ENCODE measurements around the gene RXRA. TPM values are rescaled to one million over a fixed set of nuclear protein-coding genes. Genes with fewer than 3 reads are reported as not detected.

The RXRA gene
- total RNA-seq, 4 donors from 2014 or later, result 27.3 to 70.5 (median 58.6) TPM

GRCh38 chr9:134291961-134292871 lies 34.0 kb upstream of the RXRA start:
- Histone ChIP-seq H3K27me3 (peaks cover 15% of the 10 kb centered on the region), H3K27ac (no peak overlapping the region), H3K9me3 (no peaks in the 10 kb centered on the region), H3K4me3 (no peak overlapping the region), H3K36me3 (no peaks in the 10 kb centered on the region), H3K4me1 (peaks cover 0 to 10% (median 0%) of the 10 kb centered on the region in 4 donors)
- DNase-seq, result no peak
- TF ChIP-seq EP300 (IDR thresholded peaks at IDR 0.05; ENCODE audit: low read depth) (no peak), POLR2AphosphoS5 (IDR thresholded peaks at IDR 0.05) (no peak), CTCF (IDR thresholded peaks at IDR 0.05) (no peak), POLR2A (IDR thresholded peaks at IDR 0.05) (no peak)
- intact Hi-C loops (cut with DNase I; ENCODE audit: low total_unique reads), result no loop called here
- in situ Hi-C loops (cut with MboI; ENCODE audit: low pct_ligation_motif_present in 1 of 4, low pct_unique_long_range_greater_than_20kb in 1 of 4, low sequenced_read_pairs in 3 of 4), result no loop called here
- WGBS, 2 donors (ENCODE audit: low coverage in 1 of 2), result 89 to 90% methylated on average over 4 to 31 of the region's 35 CpGs

- no peak for DNase-seq
- 54 to 81% methylated on average over 2 to 13 of the region's 13 CpGs for WGBS, 2 donors (ENCODE audit: low coverage in 1 of 2)
- TF ChIP-seq POLR2AphosphoS5 (IDR thresholded peaks at IDR 0.05) (no peak), CTCF (IDR thresholded peaks at IDR 0.05) (no peak), POLR2A (IDR thresholded peaks at IDR 0.05) (no peak), EP300 (IDR thresholded peaks at IDR 0.05; ENCODE audit: low read depth) (no peak)
- in situ Hi-C loops (cut with MboI; ENCODE audit: low pct_ligation_motif_present in 1 of 4, low pct_unique_long_range_greater_than_20kb in 1 of 4, low sequenced_read_pairs in 3 of 4), result no loop called here
- Histone ChIP-seq H3K27ac (no peak overlapping the region), H3K4me1 (peaks cover 0 to 10% (median 0%) of the 10 kb centered on the region in 4 donors), H3K4me3 (no peak overlapping the region), H3K27me3 (peaks cover 19% of the 10 kb centered on the region), H3K9me3 (no peaks in the 10 kb centered on the region), H3K36me3 (no peaks in the 10 kb centered on the region)
- intact Hi-C loops (cut with DNase I; ENCODE audit: low total_unique reads), result no loop called here
These were observed 33.2 kb upstream of the RXRA start for GRCh38 chr9:134293031-134293521.

- Histone ChIP-seq H3K4me1 (peaks cover 0 to 10% (median 0%) of the 10 kb centered on the region in 4 donors), H3K4me3 (peak overlapping the region in 2 of 4 donors; percentile 10 to 17), H3K36me3 (no peaks in the 10 kb centered on the region), H3K27ac (peak overlapping the region in 1 of 4 donors; percentile 6), H3K27me3 (peaks cover 19% of the 10 kb centered on the region), H3K9me3 (no peaks in the 10 kb centered on the region)
- intact Hi-C loops (cut with DNase I; ENCODE audit: low total_unique reads) (no loop called here), in situ Hi-C loops (cut with MboI; ENCODE audit: low pct_ligation_motif_present in 1 of 4, low pct_unique_long_range_greater_than_20kb in 1 of 4, low sequenced_read_pairs in 3 of 4) (no loop called here)
- TF ChIP-seq POLR2A (IDR thresholded peaks at IDR 0.05), result no peak
- TF ChIP-seq POLR2AphosphoS5 (IDR thresholded peaks at IDR 0.05), result no peak
- TF ChIP-seq CTCF (IDR thresholded peaks at IDR 0.05), result no peak
- no peak for TF ChIP-seq EP300 (IDR thresholded peaks at IDR 0.05; ENCODE audit: low read depth)
- 15 to 22% methylated on average over 9 to 24 of the region's 24 CpGs for WGBS, 2 donors (ENCODE audit: low coverage in 1 of 2)
- no peak for DNase-seq
These were observed 32.6 kb upstream of the RXRA start for GRCh38 chr9:134293611-134294152.

Data from transverse colon (tissue), 4 donors.